Breast epithelium (tissue), 4 donors: ENCODE data around the gene SFXN5. TPM values are rescaled to one million over a fixed set of nuclear protein-coding genes. Genes with fewer than 3 reads are reported as not detected.
"Not testable (repeated sequence)": the region's sequence is repeated elsewhere in the genome, so short reads cannot be mapped to it uniquely, and the experiment has no call there.

ENCODE experiments used
- DNase-seq, 2 donors: peaks; one replicate each; pipeline ENCODE4 v3.0.0-alpha.2; 2019; ENCODE audit warnings: low spot score in 2 of 2
- H3K27ac ChIP-seq, 2 donors: fragments of 200-600 bp; sonication (generic) in 1 of 2; one replicate each; pipeline ENCODE4 v1.5.1; 2016 to 2019; ENCODE audit warnings: mild to moderate bottlenecking in 1 of 2
- H3K27me3 ChIP-seq, 2 donors: fragments of 200-600 bp; sonication (generic) in 1 of 2; one replicate each; pipeline versions ENCODE4 v1.5.1 to v1.6.0; 2017 to 2019; ENCODE audit warnings: control low read depth in 1 of 2, mild to moderate bottlenecking in 1 of 2
- H3K36me3 ChIP-seq: fragments of 200-600 bp; one replicate; pipeline ENCODE4 v1.5.1; 2019
- H3K4me1 ChIP-seq, 2 donors: fragments of 200-600 bp; sonication (generic); one replicate each; pipeline ENCODE4 v1.5.1; 2016 to 2019; ENCODE audit warnings: control low read depth in 1 of 2
- H3K4me3 ChIP-seq, 3 donors: fragments of 200-600 bp; sonication (generic); 1 replicate in 2 of 3; 2 replicates in 1 of 3; pipeline ENCODE4 v1.5.1; 2016 to 2019; ENCODE audit warnings: mild to moderate bottlenecking in 3 of 3, moderate library complexity in 2 of 3
- H3K9me3 ChIP-seq, 2 donors: fragments of 200-600 bp; sonication (generic) in 1 of 2; one replicate each; pipeline ENCODE4 v1.5.1; 2016 to 2019; ENCODE audit warnings: control low read depth in 1 of 2
- POLR2A ChIP-seq: fragments of 450-650 bp; IDR thresholded peaks from one replicate; pipeline ENCODE4 v1.6.1; 2016; ENCODE audit warnings: antibody characterized with exemption, mild to moderate bottlenecking, moderate library complexity
- POLR2AphosphoS5 ChIP-seq, 3 donors: sonication (generic); formaldehyde crosslinking; IDR thresholded peaks; one replicate each; pipeline ENCODE4 v1.6.1; 2017; ENCODE audit warnings: antibody characterized with exemption in 3 of 3
- intact Hi-C: fragments of 100-400 bp; cut with DNase I; formaldehyde crosslinking; loops from one replicate; pipeline ENCODE4 v1.15.1; 2023; ENCODE audit warnings: low total_unique reads
- total RNA-seq, 3 donors: library from RNA; depleted of rRNA; stranded (reverse); fragments of >200 nt; gene quantifications; one replicate each; pipeline ENCODE4 v1.1.0, GENCODE V29; 2016
- TF ChIP-seq, protein P1 (sequence below), 3 donors: fragments of 450-650 bp; IDR thresholded peaks; one replicate each; pipeline ENCODE4 v1.5.1; 2016 to 2017; ENCODE audit warnings: antibody characterized with exemption in 3 of 3, mild to moderate bottlenecking in 3 of 3, moderate library complexity in 3 of 3

The SFXN5 gene, protein sequence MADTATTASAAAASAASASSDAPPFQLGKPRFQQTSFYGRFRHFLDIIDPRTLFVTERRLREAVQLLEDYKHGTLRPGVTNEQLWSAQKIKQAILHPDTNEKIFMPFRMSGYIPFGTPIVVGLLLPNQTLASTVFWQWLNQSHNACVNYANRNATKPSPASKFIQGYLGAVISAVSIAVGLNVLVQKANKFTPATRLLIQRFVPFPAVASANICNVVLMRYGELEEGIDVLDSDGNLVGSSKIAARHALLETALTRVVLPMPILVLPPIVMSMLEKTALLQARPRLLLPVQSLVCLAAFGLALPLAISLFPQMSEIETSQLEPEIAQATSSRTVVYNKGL
- 10 to 100 TPM in 2 of 3 donors, 1 to 10 TPM in 1; 6.7 to 19.6 (median 12.8) TPM for total RNA-seq

DNA sequence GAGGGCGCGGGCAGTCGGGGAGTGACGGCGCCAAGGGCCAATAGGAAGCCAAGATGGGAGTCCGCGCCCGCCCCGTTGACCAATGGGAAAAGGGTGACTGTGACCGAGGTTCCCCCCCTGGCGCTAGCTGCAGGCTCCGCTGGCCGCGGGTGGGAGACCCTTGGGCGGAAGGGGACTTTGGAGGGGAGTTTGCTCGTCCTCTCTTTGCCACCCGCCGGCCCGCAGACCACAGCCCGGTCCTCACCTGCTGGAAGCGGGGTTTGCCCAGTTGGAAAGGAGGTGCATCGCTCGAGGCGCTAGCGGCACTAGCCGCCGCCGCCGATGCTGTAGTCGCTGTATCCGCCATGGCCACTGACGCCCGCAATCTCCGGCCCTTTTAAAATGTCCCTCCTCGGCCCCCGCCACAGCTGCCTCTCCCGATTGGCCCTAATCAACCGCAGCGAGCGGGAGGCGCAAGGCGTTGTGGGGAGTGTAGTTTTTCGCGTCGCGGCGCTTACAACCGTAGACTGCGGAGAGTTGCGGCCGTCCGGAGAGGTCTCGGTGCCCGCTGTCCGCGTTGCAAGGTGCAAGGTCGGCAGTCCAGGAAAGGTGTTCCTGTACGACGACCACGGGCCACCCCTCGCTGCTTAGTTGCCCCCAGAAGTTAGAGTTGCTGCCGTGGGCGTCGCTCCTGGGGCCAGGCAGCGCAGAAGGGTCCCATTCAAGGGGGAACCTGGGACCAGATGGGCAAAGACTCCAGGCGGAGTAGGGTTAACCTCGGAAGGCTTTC, at the start of gene SFXN5:
Gene SFXN5, minus strand, starts transcription at position 353 of the 769 bp plus-strand sequence. Its CDS starts 7 bp downstream, at position 346.
- Histone ChIP-seq H3K36me3 (no peaks in the 10 kb centered on the region), H3K4me3 (peak within 1 kb of the TSS; percentile 89 to 93 (median 92)), H3K27me3 (no peaks in the 10 kb centered on the region), H3K4me1 (peaks cover 0 to 9% of the 10 kb centered on the region in 2 donors), H3K9me3 (no peaks in the 10 kb centered on the region), H3K27ac (peak within 1 kb of the TSS; percentile 86 to 90)
- TF ChIP-seq POLR2A (no peak), POLR2AphosphoS5 (IDR thresholded peaks at IDR 0.05) (peak; percentile 62 to 85 (median 84))
- TF ChIP-seq, protein P1, sequence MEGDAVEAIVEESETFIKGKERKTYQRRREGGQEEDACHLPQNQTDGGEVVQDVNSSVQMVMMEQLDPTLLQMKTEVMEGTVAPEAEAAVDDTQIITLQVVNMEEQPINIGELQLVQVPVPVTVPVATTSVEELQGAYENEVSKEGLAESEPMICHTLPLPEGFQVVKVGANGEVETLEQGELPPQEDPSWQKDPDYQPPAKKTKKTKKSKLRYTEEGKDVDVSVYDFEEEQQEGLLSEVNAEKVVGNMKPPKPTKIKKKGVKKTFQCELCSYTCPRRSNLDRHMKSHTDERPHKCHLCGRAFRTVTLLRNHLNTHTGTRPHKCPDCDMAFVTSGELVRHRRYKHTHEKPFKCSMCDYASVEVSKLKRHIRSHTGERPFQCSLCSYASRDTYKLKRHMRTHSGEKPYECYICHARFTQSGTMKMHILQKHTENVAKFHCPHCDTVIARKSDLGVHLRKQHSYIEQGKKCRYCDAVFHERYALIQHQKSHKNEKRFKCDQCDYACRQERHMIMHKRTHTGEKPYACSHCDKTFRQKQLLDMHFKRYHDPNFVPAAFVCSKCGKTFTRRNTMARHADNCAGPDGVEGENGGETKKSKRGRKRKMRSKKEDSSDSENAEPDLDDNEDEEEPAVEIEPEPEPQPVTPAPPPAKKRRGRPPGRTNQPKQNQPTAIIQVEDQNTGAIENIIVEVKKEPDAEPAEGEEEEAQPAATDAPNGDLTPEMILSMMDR (IDR thresholded peaks at IDR 0.05), result no peak
- intact Hi-C loops, result no loop called here
- peak; percentile 94 to 96 for DNase-seq

DNA sequence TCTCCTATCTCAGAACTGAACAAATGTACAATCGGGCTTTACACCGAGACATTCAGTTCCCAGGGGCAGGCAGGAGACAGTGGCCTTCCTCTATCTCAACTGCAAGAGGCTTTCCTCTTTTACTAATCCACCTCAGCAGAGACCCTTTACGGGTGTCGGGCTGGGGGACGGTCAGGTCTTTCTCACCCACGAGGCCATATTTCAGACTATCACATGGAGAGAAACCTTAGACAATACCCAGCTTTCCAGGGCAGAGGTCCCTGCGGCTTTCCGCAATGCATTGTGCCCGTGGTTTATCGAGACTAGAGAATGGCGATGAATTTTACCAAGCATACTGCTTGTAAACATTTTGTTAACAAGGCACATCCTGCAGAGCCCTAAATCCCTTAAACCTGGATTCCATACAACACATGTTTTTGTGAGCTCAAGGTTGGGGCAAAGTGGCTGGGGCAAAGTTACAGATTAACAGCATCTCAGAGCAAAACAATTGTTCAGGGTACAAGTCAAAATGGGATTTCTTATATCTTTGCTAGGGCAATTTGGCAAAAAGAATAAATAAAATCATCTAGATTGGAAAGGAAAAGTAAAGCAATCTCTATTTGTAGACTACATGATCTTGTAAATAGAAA, 48.2 kb upstream of the SFXN5 start:
- H3K9me3 ChIP-seq, H3K4me3 ChIP-seq, H3K27ac ChIP-seq, H3K4me1 ChIP-seq, H3K27me3 ChIP-seq, DNase-seq, H3K36me3 ChIP-seq, intact Hi-C loops: not testable (repeated sequence)

DNA sequence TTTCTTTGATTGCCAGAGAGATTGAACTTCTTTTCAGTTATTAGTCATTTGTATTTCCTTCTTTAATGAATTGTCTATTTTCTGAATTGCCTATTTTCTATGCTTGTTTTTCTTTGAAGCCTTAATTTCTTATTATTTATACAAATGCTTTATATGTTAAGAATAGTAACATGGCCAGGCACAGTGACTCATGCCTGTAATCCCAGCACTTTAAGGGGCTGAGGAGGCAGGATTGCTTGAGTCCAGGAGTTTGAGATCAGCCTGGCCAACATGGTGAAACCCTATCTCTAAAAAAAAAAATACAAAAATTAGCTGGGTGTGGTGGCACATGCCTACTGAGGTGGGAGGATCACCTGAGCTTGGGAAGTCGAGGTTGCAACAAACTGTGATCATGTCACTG, 45.9 kb upstream of the SFXN5 start:
- Histone ChIP-seq H3K4me3 (no peak overlapping the region), H3K4me1 (no peaks in the 10 kb centered on the region)
- no peak for TF ChIP-seq POLR2AphosphoS5 (IDR thresholded peaks at IDR 0.05)
- TF ChIP-seq, protein P1 (IDR thresholded peaks at IDR 0.05), result no peak
- TF ChIP-seq POLR2A, result no peak

DNA sequence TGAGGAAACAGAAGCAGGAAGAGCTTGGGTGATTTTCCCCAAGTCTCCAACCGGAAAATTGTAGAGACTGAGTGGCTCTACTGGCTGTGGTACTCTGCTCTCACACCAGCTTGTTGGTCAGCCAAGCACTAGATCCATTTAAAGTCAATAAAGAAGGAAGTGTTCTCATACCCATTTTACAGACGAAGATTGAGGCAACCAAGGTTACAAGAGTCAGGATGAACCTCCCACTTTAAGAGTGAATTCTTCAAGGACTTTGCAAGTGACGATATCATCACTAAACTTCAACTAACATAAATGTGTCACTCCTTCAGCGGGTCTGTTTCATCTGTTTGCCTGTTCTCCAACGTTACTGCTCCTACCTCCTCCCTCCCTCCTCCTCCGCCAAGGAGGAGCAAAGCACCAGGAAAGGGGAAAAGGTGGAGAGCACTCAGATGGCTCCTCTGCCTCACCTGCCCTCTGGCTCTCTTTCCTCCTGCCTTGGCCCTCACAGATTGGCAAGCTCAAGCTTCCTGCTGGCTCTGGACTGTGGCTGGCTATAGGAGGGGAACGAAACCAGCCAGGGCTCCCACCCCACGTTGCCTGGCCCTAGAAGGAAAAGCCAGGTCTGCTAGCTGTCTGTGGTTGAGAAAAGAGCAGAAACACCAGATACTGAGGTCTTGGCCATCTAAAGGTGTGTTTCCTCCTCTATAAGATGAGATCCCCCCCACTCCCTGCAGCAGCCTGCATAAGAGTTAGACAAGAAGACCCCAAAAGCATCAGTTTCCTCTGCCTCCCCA, 44.9 kb upstream of the SFXN5 start:
- H3K27ac ChIP-seq, result no peak overlapping the region
- DNase-seq, result no peak
- no peaks in the 10 kb centered on the region for H3K36me3 ChIP-seq
- TF ChIP-seq POLR2A, result no peak
- peaks cover 0 to 2% of the 10 kb centered on the region in 2 donors for H3K4me1 ChIP-seq
- H3K27me3 ChIP-seq, result no peaks in the 10 kb centered on the region
- no peaks in the 10 kb centered on the region for H3K9me3 ChIP-seq
- H3K4me3 ChIP-seq, result no peak overlapping the region
- intact Hi-C loops, result no loop called here

More for the DNA sequence above, 45.9 kb upstream of the SFXN5 start:
- Histone ChIP-seq H3K27me3 (no peaks in the 10 kb centered on the region), H3K36me3 (no peaks in the 10 kb centered on the region), H3K27ac (no peak overlapping the region), H3K9me3 (no peaks in the 10 kb centered on the region)
- intact Hi-C loops, result no loop called here
- no peak for DNase-seq

DNA sequence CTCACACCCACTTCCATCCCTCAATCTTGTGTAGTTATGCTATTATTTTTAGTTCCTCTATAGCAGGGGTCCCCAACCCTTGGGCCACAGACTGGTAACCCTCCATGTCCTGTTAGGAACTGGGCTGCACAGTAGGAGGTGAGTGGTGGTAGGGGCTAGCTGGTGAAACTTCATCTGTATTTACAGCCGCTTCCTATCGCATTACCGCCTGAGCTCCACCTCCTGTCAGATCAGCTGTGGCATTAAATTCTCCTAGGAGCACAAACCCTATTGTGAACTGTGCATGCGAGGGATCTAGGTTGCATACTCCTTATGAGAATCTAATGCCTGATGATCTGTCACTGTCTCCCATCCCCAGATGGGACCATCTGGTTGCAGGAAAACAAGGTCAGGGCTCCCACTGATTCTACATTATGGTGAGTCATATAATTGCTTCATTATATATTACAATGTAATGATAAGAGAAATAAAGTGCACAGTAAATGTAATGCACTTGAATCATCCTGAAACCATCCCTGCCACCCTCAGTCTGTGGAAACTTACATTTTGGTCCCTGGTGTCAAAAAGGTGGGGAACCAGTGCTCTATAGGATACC, 42.9 kb upstream of the SFXN5 start:
- Histone ChIP-seq H3K9me3 (no peaks in the 10 kb centered on the region), H3K27ac (no peak overlapping the region), H3K36me3 (no peaks in the 10 kb centered on the region), H3K4me3 (no peak overlapping the region), H3K27me3 (no peaks in the 10 kb centered on the region), H3K4me1 (peaks cover 0 to 12% of the 10 kb centered on the region in 2 donors)
- DNase-seq, result no peak
- intact Hi-C loops, result loop anchor here (2.0 kb wide), 1 partner anchor 26 kb away; no protein-coding TSS in a partner anchor
- no peak for TF ChIP-seq POLR2AphosphoS5 (IDR thresholded peaks at IDR 0.05)
- TF ChIP-seq, protein P1 (IDR thresholded peaks at IDR 0.05), result no peak
- no peak for TF ChIP-seq POLR2A
